AG09319 (cell line): ENCODE results near the gene CXCL13.
A peak's percentile ranks its signal among the peaks of the same experiment; 100 is the strongest.

Experiments used
- DNase-seq: peaks from one replicate; pipeline ENCODE4 v3.0.0-alpha.2; 2010; ENCODE audit warnings: low read depth; ENCODE audit errors: extremely low read depth
- TF ChIP-seq, protein P1 (sequence below): IDR thresholded peaks from 2 replicates; pipeline ENCODE4 v1.5.1; 2011; ENCODE audit warnings: low read depth, mild to moderate bottlenecking, inconsistent platforms, low read length, moderate library complexity

CXCL13 gene

DNA sequence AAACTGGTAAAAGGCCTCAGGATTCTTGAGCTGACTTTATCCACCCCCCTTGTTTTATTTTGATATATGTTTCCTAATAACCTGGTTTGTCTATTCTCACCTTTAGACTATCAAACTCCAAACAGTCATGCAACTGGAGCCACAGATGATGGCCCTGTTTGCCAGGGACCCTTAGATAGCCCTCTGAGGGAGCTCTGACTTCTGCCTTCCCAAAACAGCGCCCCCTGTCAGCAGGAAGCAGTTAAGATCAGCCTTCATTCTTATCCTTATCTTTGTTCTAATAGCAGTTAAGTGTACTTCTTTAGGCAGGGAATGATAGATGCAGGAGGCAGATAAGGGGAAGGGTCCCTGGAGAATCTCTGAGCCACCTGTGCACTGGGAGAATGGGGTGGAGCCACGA, 27.5 kb upstream of the CXCL13 start:
- no peak for DNase-seq
- TF ChIP-seq, protein P1, sequence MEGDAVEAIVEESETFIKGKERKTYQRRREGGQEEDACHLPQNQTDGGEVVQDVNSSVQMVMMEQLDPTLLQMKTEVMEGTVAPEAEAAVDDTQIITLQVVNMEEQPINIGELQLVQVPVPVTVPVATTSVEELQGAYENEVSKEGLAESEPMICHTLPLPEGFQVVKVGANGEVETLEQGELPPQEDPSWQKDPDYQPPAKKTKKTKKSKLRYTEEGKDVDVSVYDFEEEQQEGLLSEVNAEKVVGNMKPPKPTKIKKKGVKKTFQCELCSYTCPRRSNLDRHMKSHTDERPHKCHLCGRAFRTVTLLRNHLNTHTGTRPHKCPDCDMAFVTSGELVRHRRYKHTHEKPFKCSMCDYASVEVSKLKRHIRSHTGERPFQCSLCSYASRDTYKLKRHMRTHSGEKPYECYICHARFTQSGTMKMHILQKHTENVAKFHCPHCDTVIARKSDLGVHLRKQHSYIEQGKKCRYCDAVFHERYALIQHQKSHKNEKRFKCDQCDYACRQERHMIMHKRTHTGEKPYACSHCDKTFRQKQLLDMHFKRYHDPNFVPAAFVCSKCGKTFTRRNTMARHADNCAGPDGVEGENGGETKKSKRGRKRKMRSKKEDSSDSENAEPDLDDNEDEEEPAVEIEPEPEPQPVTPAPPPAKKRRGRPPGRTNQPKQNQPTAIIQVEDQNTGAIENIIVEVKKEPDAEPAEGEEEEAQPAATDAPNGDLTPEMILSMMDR = peak; percentile 7

DNA sequence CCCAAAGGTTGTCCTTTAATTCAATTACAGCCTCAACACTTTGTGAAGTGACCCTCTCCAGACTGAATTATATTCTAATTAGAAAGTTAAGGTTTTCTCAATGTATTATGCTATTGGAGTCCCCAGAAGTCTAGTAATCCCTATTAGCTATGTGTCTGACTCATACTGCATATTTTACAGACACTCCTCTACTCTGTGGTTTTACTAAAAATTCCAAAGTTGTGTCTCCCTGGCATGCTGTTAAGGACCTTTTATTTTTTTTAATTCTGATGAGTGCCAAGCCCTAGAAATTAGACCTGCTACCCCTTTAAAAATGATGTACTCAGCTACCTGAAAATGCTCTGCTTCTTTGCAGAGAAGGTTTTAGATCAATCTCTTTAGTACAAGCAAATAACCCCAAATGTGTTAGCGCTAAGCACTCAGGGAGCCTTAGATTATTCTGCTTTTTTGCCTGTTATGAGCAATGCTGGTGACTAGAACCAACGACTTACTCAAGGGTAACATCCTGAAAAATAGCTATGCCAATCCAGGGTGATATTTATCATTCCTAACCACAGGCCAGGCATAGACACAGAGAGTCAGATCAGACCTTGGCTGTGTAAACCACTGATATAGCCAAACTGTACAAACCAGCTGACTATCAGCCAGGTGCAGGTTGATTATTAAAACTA, 26.1 kb upstream of the CXCL13 start:
- DNase-seq = peak; percentile 39
- TF ChIP-seq, protein P1 = no peak

DNA sequence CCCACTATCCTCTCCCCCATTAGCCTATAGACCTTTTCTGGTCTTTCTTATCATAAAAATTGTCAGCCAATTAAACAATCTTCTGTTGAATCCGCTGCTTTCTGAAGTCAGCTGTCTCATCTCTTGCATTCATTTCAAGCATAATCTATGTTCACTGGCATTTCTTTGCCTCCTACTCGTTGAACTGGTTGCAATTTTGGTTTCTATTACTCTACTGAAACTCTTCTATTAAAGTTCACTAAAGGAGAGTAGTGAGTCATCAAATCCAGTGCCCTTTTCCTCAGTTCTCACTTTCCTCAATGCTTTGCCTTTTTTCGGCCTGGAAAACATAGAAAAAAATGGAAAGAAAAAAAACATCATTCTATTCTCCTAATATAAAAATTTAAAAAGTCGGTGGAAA, 23.9 kb upstream of the CXCL13 start:
- TF ChIP-seq, protein P1 = no peak
- DNase-seq = no peak

DNA sequence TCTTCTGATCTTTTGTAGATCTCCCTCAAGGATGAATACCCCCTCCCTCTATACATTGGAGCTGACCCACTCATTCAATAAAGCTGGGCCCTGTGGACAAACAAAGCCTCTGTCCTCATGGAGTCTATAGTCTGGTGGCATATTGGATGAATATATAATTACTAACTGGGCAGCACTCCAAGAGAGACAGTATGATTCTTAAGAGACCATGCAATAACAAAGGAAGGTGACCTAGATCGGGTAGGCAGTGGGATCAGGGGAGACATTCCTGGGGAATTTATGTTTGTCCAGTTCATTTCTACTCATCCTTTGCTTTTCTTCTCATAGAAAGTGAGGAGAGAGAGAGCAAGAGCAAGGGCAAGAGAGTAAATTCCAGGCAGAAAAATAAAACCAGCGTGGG, 23.5 kb upstream of the CXCL13 start:
- no peak for DNase-seq
- TF ChIP-seq, protein P1 = no peak

DNA sequence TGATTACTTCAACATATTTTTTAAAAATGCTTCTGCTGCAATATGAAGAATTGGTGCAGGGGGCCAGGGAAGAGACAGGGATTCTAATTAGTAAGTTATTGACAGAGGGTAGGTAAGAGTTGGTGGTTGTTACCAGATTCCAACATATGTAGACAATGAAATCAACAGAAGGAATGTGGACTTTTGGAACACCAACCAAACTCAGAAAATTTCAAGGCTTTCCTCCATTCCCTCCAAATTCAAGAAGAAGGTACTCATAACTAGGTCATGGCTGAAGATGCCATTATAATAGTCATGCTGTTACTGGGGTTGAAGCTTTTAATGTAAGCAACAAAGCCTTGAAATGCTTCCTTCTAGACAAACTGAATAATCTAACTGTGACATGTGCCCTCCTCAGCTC, 22.9 kb upstream of the CXCL13 start:
- DNase-seq = no peak
- TF ChIP-seq, protein P1 = no peak

DNA sequence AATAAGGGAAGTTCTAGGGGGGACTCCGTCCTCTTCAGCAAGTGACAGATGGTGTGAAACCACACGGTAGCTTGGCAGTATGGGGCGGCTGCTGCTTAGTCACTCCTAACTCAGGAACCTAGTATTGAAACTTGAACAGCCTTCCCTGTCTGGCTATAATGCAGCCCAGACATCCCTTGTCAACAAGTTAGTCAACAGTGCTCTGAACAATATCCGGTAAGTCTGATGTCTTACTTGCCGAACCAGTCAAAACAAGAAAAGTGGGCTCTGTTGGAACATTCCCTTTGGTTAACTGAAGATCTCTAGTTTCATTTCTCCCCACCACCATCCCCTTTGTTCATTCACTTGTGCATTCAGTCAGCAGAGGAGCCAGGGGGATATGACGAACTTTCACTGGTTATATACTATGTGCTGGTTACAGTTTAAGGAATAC, 18.7 kb upstream of the CXCL13 start:
- no peak for DNase-seq
- TF ChIP-seq, protein P1 = no peak

DNA sequence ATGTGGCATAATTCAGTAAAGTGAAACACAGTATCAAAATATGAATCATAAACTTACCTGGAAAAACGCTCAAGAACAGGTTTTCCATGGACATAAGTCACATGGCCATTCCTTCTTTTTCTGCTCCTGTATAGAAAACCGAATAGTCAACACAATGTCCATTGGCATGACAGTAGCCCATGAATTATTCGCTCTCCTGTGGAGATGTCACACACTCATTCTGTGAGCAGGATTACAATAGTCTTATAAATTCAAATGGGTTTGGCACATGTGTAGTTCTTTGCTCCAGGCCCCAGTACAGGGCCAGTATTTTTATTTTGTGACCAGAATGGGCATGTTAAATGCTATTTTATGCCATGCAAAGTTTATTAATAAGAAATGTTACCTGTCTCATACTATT, 15.1 kb upstream of the CXCL13 start:
- TF ChIP-seq, protein P1 = no peak
- no peak for DNase-seq
